ENCODE results near the gene MED13L.

DNA sequence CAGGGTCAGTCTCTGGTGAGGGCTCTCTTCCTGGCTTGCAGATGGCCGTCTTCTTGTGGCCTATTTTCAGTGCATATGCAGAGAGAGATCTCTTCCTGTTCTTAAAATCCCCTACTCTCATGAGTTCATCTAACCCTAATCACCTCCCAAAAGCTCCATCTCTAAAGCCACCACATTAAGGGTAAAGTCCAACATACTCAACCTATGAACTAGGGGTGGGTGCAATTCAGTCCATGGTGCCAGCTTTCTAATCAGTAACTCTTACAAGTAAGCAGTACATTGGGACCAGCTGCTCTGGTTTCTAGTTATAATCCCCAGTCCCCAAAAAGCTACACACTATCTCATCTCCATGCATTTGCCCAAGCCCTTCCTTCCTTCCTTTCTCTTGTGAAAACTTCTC, 365.1 kb downstream of the MED13L start:
- no peak for TF ChIP-seq CTCF (IDR thresholded peaks at IDR 0.05)
- TF ChIP-seq EP300 (IDR thresholded peaks at IDR 0.05; ENCODE audit: low read depth): no peak

Measured in transverse colon (tissue), 3 donors.